Lower leg skin (tissue), 4 donors: ENCODE measurements around the gene CCDC69. TPM values are rescaled to one million over a fixed set of nuclear protein-coding genes. Genes with fewer than 3 reads are reported as not detected.

Source experiments
- DNase-seq, 2 donors: peaks; one replicate each; pipeline ENCODE4 v3.0.0-alpha.2; 2019; ENCODE audit warnings: low spot score in 2 of 2
- H3K4me3 ChIP-seq: fragments of 200-600 bp; sonication (generic); 2 replicates; pipeline ENCODE4 v1.5.1; 2017; ENCODE audit warnings: mild to moderate bottlenecking, low read depth; ENCODE audit not compliant: poor library complexity, severe bottlenecking
- CTCF ChIP-seq, 3 donors: fragments of 450-650 bp; IDR thresholded peaks; one replicate each; pipeline ENCODE4 v1.5.1; 2016; ENCODE audit warnings: antibody characterized with exemption in 3 of 3, mild to moderate bottlenecking in 3 of 3, moderate library complexity in 2 of 3
- POLR2A ChIP-seq, 2 donors: fragments of 450-650 bp; IDR thresholded peaks; one replicate each; pipeline ENCODE4 v1.6.1; 2016 to 2017; ENCODE audit warnings: antibody characterized with exemption in 2 of 2, mild to moderate bottlenecking in 1 of 2, moderate library complexity in 1 of 2
- WGBS, 2 donors: methylation state at CpG; one replicate each; pipeline ENCODE4 v1.1.5; 2018; 5-methylcytosine and 5-hydroxymethylcytosine counted together
- intact Hi-C: fragments of 100-400 bp; cut with DNase I; formaldehyde crosslinking; loops from one replicate; pipeline ENCODE4 v1.15.0; 2023; ENCODE audit warnings: low total_unique reads
- total RNA-seq, 4 donors: library from RNA; depleted of rRNA; stranded (reverse); fragments of >200 nt; gene quantifications; one replicate each; pipeline ENCODE4 v1.1.0, GENCODE V29; 2016

The CCDC69 gene
- total RNA-seq, 4 donors from 2014 or later, result 21.4 to 33.3 (median 24.2) TPM

GRCh38 chr5:151218177-151218576, 5.7 kb downstream of the CCDC69 start:
- TF ChIP-seq CTCF (IDR thresholded peaks at IDR 0.05), result no peak
- TF ChIP-seq POLR2A (IDR thresholded peaks at IDR 0.05), result no peak
- no peak overlapping the region for H3K4me3 ChIP-seq
- 83 to 94% methylated on average over 6 of the region's 6 CpGs for WGBS, 2 donors
- no peak for DNase-seq
- intact Hi-C loops, result no loop called here

GRCh38 chr5:151216781-151217180, 7.1 kb downstream of the CCDC69 start:
- no peak overlapping the region for H3K4me3 ChIP-seq
- WGBS, 2 donors, result 78 to 81% methylated on average over 5 of the region's 5 CpGs
- DNase-seq, result no peak
- TF ChIP-seq CTCF (IDR thresholded peaks at IDR 0.05), result no peak
- no peak for TF ChIP-seq POLR2A (IDR thresholded peaks at IDR 0.05)
- intact Hi-C loops, result no loop called here

- intact Hi-C loops, result no loop called here
- H3K4me3 ChIP-seq, result no peak overlapping the region
- TF ChIP-seq CTCF (IDR thresholded peaks at IDR 0.05), result no peak
- no peak for TF ChIP-seq POLR2A (IDR thresholded peaks at IDR 0.05)
- 78 to 89% methylated on average over 2 of the region's 2 CpGs for WGBS, 2 donors
- peak in 1 of 2 donors; percentile 84 for DNase-seq
Measured at GRCh38 chr5:151215546-151215880, 8.4 kb downstream of the CCDC69 start.

GRCh38 chr5:151214614-151215545, 9.0 kb downstream of the CCDC69 start:
- DNase-seq, result peak in 1 of 2 donors; percentile 74

GRCh38 chr5:151213803-151214613, 9.9 kb downstream of the CCDC69 start:
- 41 to 54% methylated on average over 9 of the region's 9 CpGs for WGBS, 2 donors
- intact Hi-C loops, result no loop called here
- peak; percentile 75 to 95 for DNase-seq
- TF ChIP-seq CTCF (IDR thresholded peaks at IDR 0.05) (no peak), POLR2A (IDR thresholded peaks at IDR 0.05) (no peak)
- no peak overlapping the region for H3K4me3 ChIP-seq

More at GRCh38 chr5:151214614-151215545, 9.0 kb downstream of the CCDC69 start:
- no peak overlapping the region for H3K4me3 ChIP-seq
- TF ChIP-seq CTCF (IDR thresholded peaks at IDR 0.05) (no peak), POLR2A (IDR thresholded peaks at IDR 0.05) (no peak)
- 84% methylated on average over 10 of the region's 10 CpGs for WGBS, 2 donors
- intact Hi-C loops, result no loop called here
